T-helper 22 cell (primary cell): ENCODE measurements around the gene CAMKMT.

Source experiments
- DNase-seq: peaks from one replicate; pipeline ENCODE4 v3.0.0-alpha.2; 2020; ENCODE audit warnings: low read depth

CAMKMT gene

DNA sequence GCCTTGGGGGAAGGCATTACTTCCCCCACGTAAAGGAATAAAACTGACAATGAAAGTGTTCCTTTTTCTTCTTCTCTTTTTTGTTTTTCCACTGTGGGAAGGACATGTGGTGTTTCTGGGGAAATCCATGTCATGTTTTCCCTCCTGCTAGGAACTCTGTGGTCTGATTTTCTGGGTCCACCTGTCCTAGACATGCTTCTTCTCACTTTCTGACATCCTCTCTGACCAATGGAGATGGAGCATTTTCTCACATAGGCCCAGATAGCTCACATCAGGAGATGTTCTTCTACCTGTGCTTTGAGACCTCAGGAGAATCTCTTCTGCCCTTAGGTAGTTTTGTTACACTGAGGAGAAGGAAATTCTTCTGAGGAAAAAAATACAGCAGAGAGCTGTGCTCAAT lies 327.8 kb downstream of the CAMKMT start:
- DNase-seq = no peak

DNA sequence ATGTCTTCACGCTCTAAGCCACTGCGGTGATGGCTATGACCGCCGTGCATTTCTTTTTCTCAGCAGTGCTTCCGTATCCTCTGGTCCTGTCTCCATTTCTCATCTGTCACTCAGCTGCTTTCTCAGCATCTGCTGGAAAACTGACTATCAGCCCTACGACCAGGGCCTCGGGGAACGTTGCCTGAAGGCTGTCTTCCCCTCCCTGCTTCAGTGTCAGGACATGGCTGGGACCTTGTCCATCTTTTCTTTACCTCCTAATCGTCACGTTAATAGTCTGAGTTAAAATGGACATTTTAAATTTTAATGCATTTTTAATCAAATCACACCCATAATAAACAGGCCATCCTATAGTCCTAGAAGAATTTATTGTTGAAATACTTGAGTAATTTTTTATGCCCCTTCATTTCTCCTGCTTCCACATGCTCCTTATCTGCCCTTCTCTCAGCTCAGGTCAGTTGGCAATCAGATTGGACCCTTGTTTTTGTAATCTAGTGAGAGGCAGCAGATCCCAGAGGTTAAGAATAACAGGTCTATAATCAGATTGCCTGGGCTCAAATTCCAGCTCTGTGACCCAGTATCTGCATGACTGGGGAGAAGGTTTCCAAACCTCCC lies 329.5 kb downstream of the CAMKMT start:
- no peak for DNase-seq

DNA sequence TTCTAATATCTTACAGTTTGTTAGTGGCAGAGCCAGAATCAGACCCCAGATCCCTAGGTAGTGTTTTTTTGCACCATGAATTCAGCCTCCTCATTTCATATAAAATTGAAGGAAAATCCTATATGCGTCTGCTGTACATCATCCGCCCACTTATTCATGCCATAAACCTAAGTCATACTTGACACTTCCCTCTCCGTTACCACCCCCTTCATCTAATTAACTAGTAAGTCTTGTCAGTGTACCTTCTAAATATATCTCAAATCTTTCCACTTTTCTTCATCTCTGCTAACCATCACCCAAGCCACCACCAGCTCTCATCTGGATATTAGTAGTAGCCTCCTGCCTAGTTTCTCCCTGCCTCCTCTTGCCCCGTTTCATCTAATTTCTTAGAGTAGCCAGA lies 331.1 kb downstream of the CAMKMT start:
- DNase-seq = no peak

DNA sequence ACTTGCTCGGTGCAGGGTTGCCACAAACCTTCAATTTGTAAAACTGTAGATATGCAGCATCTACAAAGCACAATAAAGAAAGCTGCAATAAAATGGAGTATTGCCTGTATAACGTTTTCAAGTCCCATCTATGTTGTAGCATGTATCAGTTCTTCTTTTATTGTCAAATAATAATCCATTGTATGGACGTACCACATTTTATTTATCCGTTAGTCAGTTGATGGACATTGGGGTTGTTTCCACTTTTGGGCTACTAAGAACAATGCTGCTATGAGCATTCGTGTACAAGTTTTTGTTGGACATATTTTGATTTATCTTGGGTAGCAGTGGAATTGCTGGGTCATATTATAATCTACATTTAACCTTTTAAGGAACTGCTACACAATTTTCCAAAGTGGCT lies 339.1 kb downstream of the CAMKMT start:
- DNase-seq = no peak

DNA sequence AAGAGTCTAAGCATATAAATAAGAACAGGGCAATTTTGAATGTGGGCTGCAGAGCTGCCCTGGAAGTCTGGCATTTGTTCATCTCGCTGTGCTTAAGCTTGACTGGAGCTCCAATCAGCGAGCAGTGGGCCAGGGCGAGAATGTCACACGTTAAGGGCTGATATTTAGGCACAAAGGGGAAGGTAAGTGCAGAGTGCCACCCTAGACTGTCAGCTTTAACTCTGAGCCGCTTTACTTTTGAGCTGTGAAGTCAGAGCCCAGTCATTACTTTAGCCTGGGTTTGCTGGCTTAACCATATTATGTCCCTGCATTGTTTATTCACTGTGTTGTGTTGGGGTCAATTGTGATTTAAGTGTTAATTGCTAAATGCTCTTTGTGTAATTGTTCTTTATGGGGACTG lies 343.6 kb downstream of the CAMKMT start:
- DNase-seq = no peak

DNA sequence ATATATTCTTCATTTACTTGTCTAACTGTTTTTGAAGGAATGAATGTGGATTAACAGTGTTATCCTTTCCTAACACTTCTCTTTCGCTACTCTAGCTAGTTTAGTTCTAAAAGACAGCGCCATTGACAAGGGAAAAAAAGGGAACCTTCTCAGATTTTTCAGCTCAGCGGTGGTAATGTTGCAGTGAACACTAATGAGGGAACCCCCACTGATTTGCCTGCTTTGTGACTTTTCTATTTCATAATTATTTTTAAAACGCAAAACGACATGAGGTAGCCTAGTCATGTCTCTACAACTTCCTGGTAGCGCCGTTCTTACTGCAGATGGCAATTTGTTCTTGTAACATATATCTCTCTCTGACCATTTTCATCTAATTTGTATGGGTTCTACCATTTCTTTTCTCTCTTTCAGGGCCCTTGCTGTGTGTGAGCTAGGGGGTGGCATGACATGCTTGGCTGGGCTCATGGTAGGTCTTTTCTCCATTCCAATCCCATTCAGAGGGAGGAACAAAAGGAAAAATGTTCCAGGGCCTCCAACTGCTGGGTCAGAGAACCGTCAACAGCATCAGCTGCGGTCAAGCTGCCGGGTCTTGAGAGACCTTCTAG lies 344.2 kb downstream of the CAMKMT start:
- no peak for DNase-seq

DNA sequence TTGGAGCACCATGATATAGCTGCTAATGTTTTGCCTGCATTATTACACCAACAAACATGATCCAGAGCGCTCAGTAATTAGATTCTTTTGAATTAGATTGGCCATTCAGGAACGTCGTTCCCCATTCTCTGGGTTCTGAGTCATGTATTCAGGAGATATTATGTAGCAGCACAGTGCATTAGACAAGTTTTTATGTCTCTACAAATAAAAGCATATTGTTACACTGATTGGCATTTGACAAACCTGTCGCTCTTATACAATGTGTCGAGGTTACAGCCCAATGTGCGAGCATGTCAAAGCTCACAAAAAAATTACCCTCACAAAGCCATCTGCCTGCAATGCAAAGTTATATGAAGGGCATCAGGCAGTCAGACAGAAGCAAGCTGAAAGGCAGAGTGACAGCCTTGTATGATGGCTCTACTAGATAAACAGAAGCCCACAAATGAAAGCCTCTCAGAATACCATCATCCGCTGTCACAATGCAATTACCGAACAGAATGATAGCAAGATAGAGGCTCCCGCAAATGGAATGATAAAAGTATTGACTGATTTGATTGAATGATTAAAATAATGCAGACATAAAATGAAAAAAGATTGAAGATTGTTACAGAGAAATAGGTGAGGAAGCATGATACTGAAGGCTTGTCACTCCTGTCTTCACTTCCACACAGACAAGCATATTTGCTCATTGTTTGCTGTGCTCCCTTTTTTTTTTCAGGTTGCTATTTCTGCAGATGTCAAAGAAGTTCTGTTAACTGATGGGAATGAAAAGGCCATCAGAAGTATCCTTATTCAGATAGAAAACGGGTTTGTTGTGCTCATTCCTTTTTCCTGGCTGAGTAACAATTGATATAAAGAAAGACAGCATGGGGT lies 345.2 kb downstream of the CAMKMT start:
- DNase-seq = no peak

DNA sequence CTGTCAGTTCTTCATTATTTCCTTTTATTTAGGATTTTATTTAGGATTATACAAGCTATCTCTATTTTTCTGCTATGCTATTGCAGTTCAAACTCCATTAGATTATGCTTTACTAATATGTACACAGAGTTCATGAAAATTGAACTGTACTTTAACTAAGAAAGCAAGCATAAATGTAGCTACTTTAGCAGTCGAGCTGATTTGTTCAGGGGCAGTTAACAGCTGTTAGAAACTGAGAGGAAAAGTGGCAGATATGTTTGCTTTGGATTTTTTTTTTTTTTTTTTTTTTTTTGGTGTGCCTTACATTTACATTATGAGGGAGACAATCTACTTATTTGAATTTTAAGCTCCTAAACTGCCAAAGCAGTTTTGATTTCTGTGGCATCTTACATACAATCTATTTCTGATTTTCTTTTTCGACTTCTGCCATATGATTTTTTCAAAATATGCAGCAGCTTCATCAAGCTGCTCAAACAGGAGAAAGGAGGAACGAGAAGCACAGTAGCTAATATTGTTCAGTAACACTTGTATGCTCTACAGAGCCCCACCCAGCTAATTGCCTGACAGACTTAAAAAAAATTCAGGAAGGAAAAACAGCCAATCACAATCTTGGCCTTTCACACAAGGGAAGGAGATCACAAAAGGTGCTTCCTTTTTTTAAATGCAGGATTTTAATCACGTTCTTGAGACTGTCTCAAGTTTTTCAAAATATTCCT lies 346.4 kb downstream of the CAMKMT start:
- DNase-seq = no peak

DNA sequence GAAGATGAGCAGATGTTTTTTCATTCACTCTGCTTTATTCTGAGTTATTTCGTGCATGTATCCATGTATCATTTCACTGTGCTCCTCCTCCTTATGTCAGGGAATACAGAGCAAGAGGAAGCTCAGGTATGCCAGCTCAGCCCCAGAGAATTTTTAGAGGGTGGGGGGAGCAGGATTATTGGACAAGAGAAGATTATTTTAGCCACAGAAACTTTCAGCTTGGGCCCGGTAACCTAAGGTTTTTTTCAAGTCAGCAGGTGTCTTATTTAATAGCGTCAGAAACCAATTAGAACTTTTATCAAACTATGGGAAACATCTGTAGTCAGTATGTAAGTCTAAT lies 346.9 kb downstream of the CAMKMT start:
- DNase-seq = no peak

DNA sequence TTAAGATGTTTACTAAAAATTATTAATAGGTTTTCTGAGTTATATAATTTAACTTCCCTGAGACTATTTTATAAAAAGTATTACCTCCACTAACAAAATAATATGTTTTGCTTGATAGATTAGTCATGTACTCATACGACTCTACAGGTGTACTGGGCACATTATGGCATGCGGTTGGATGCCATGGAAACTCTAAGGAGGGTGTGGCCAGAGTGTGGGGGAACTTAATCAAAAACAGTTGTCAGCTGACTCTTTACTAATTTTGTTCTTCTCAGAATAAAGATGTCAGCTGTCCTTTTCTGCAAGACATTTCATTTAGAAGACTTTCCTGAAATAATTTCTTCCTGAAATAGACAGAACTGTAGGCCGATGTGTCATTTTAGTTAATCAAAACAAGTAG lies 351.4 kb downstream of the CAMKMT start:
- DNase-seq = no peak

DNA sequence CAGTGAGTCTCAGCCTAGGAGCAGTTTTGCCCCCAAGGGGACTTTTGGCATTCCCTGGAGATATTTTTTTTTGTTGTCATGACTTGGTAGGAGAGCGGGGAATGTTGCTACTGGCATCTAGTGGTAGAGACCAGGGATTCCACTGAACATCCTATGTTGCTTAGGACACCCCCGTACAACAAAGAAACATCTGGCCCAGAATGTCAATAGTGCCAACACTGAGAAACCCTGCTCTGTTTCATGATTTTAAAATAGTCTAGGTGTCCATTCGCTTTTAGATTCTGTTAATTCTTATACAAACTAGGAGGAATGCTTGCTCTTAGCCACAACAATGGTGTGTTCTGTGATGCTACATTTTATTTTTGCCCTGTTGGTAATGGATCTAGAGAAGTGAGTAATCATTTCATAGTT lies 353.9 kb downstream of the CAMKMT start:
- DNase-seq = no peak

DNA sequence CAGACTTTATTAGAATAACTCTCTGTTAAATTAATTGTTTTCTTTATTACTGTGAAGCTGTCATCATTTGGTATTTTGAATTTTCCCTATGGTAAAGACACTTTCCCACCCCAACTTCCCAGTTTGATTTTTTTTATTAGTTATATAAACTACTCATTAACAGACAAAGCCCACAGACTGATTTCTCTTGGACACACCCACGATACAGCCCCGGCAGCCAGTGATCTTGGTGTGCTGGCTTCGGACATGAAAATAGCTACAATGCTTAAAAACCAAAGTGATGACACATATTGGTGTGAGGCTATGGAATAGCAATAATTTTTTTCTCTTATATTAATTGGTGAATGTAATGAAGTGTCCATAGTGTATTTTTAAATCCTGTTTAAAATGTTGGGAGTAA lies 354.4 kb downstream of the CAMKMT start:
- no peak for DNase-seq

DNA sequence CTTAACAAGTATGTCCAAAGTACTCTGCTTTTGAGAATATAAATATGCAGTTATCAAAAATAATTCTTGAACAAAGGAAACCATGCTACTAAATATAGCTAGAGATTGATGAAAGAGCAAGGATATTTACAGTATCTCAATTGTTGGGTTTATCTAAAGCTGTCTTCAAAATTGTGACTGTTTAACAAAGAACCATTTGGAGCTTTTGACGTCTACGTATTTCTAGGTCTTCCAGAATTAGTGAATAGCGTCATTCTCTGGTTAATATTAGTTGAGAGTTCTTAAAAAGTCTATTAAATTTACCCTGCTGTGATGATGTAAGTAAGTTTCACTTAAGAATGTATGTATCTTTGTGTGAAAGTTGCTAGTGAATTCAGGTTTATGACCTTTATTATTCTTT lies 356.7 kb downstream of the CAMKMT start:
- no peak for DNase-seq

DNA sequence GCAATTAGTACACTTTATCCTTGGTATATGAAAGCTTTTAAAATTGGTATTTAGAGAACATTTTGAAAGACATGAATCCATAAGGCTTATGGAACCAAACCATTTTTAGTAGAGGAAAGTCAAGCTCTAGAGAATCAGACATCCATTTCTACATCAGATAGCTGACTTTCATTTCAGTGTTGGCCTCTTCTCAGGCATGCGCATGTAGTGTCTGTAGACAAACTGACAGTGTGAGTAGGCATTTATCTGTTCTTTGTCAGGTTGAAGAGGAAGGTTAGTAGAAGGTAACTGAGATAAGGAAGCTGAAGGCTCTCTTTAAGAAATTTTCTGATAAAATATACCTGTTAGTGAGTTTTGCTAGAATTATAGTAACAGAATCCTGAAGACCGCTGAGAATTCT lies 357.8 kb downstream of the CAMKMT start:
- no peak for DNase-seq

DNA sequence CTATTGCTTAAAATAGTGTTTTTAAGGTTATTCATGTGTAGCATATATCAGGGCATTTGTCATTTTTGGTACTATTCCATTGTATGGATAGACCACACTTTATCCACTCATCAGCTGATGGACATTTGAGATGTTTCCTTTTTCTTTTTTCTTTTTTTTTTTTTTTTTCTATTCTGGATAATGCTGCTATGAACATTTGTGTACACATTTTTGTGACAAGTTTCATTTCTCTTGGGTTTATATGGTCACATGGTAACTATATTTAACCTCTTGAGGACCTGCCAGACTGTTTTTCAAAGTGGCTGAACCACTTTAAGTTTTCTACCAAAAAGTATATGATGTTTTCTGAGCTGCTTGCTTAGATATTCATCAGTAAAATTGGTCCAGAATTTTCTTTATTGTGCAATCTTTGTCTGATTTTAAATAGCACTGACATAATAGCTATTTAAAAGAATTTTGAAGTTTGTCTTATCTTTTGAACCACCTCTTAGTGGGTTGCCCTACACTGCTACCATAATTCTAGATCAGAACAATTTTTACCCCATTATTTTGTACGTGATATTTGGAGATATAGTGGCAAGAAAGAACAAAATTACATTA lies 360.4 kb downstream of the CAMKMT start:
- no peak for DNase-seq

DNA sequence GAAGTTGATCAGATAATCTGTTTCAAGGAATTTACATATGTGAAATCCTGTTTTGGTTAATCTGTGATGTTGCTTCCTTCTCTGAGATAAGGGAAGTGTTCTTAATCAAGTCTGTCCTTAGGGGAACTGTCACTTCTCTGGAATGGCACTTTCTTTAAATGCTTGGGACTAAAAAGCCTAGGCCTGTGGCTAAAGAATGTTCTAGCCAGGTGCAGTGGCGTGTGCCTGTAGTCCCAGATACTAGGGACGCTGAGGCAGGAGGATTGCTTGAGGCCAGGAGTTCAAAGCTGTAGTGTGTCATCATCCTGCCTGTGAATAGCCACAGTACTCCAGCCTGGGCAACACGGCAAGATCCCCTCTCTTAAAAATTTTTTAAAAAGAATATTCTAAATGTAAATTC lies 362.2 kb downstream of the CAMKMT start:
- no peak for DNase-seq

DNA sequence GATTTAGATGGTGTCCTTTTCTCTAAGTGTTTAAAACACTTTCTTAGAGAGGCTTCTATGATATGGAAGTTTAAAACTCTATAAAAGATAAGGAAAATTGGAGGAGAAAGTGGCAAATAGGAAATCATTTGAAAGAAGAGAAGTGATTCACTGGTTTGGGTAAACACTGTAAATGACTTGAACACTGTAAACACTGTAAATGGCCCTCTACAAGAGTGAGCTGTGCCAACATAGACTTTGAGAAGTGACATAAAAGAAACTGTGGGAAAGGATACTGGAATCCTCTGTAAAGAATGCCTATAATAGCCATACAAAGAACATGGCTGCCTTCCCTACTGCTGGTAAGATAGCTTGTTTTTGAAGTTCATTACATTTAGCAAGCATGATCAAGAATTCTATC lies 368.8 kb downstream of the CAMKMT start:
- no peak for DNase-seq

DNA sequence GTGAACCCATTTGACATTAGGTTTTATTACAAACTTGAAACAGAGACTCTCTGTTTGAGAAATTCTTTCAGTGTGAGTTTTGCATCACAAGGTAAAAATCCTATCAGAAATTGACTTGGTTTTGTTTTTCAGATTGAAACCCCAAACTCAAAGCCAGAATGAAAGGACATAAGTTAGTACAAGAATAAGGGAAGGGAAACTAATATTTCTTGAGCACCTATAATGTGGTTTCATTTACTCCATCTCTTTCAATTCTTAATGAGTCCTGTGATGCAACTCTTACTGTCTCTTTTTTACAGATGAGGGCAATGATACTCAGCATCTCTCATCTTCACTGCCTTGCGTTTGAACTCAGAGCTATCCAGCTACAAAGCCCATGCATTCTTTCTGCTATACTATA lies 369.8 kb downstream of the CAMKMT start:
- DNase-seq = no peak

DNA sequence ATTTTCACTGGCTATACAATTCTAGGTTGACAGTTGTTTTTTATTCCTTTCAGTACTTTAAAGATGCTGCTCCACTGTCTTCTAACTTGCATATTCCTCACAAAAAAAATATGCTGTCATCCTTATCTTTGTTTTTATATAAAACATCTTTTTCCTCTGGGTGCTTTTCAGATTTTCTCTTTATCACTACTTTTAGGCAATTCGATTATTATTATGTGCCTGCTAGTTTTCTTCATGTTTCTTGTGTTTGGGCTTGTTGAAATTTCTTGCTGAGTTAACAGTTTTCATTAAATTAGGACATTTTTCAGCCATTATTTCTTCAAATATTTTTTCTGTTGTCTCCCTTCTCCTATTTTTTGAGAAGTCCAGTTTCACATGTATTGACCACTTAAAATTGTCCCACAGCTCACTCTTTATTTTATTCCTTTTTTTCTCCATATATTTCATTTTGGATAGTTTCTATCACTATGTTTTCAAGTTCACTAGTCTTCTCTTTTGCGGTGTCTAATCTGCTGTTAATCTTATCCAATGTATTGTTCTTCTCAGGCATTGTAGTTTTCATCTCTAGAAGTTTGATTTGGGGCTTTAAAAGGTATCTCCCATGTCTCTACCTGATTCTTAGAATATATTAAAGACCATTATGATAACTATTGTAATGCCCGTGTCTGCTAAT lies 374.7 kb downstream of the CAMKMT start:
- no peak for DNase-seq

DNA sequence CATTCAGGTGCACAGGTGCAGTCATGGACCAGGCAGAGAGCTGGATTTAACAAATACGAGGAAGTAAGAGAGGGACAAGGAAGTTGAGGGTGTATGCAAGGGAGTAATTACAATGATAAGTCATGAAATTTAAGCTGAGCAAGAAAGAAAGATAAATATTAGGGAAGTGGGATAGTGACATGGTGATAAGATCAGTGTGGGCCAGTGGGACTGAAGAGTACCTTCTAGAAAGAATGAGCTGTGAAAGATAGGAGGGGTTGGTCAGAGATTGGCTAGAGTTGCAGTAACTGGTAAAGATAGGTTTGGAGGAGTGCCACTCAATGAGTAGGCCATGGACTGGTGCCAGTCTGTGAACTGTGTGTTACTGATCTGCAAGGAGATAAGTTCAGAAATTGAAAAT lies 378.9 kb downstream of the CAMKMT start:
- no peak for DNase-seq

DNA sequence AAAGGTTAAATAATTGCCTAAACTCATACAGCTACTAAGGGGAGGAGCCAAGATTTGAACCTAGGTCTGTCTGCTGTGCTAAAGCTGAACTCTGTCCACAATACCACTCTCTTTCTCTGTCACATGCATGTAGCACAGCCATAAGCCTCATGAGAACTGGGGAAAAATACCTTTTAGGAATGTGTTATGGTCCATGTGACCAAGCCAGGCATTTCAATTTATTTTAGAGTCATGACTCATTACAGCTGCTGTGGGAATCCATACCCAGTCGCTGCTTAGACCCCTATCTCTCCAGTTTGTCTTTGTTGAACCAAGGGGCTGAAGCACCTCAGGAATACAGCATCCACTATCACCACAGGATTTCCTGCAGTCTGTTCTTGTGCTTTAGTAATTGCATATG lies 379.8 kb downstream of the CAMKMT start:
- DNase-seq = no peak

DNA sequence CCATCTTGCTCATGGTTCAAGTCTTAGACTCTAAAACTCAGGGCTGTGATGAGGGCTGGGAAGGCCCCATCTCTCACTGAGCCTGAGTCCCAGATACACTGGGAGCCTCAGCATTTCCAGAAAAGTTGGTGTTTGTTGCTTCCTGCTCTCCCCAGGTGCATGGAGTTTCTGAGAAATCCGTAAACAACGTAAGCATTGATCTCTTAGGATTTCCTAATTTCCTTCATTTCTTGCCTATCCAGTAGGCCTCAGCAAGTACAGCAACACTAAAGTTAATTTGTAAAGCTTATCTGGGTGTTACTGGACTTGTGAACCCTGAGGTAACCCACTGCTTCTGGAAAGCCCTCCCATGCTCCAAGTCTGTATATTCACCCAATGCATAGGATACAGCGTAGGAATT lies 380.3 kb downstream of the CAMKMT start:
- DNase-seq = no peak
